IMR-90 (cell line): ENCODE measurements around the gene HOXB1. TPM values are rescaled to one million over a fixed set of nuclear protein-coding genes. Genes with fewer than 3 reads are reported as not detected.

ENCODE experiments used
- ATAC-seq: fragments of 200-7000 bp; cut with Tn5 transposase; 2 replicates; pipeline ENCODE4 v1.9.1; 2020; ENCODE audit warnings: low read depth, mild to moderate bottlenecking, moderate library complexity
- BruUV-seq: library from RNA; stranded (reverse); fragments of 400-500 nt; replicated peaks from 2 replicates; lab custom pipeline; 2021; lab: Mats Ljungman, UMichigan
- CTCF ChIA-PET: fragments of 300-600 bp; formaldehyde crosslinking; extraction: SDS; loops from one replicate; lab custom pipeline; 2021; ENCODE audit warnings: antibody characterized with exemption; lab: Yijun Ruan, JAX
- POLR2A ChIA-PET: fragments of 300-600 bp; sonication (Branson Sonifier 250); formaldehyde crosslinking; loops from one replicate; lab custom pipeline; 2022; ENCODE audit warnings: antibody characterized with exemption; ENCODE audit not compliant: unreplicated experiment; lab: Charles Lee
- DNase-seq: peaks from one replicate; pipeline ENCODE4 v3.0.0; 2013
- H2AFZ ChIP-seq: replicated peaks from 2 replicates; pipeline ENCODE3; 2013; ENCODE audit warnings: low read length, mild to moderate bottlenecking; ENCODE audit not compliant: poor library complexity
- H2AK5ac ChIP-seq: 2 replicates; pipeline ENCODE4 v1.6.1; 2013; ENCODE audit warnings: low read depth, low read length, inconsistent platforms
- H2AK9ac ChIP-seq: replicated peaks from 2 replicates; pipeline ENCODE3; 2013; ENCODE audit warnings: mild to moderate bottlenecking, low read depth, low read length, moderate library complexity; ENCODE audit not compliant: poor library complexity
- H2BK120ac ChIP-seq: 2 replicates; pipeline ENCODE4 v1.6.1; 2013; ENCODE audit warnings: low read depth, low read length, inconsistent platforms
- H2BK15ac ChIP-seq: 3 replicates; pipeline ENCODE4 v1.6.1; 2013; ENCODE audit warnings: low read depth, low read length, inconsistent platforms
- H2BK20ac ChIP-seq: 2 replicates; pipeline ENCODE4 v1.6.1; 2013; ENCODE audit warnings: low read depth, mild to moderate bottlenecking, inconsistent platforms, low read length, moderate library complexity
- H2BK5ac ChIP-seq: 2 replicates; pipeline ENCODE4 v1.6.1; 2013; ENCODE audit warnings: mild to moderate bottlenecking, low read depth, low read length, inconsistent platforms; ENCODE audit not compliant: poor library complexity, severe bottlenecking
- H3K14ac ChIP-seq: replicated peaks from 2 replicates; pipeline ENCODE4 v1.6.1; 2013; ENCODE audit warnings: low read depth, low read length, inconsistent platforms
- H3K18ac ChIP-seq: 2 replicates; pipeline ENCODE4 v1.6.1; 2013; ENCODE audit warnings: low read depth, low read length, control low read depth
- H3K23ac ChIP-seq: 2 replicates; pipeline ENCODE4 v1.6.1; 2013; ENCODE audit warnings: low read depth, low read length, inconsistent platforms
- H3K27ac ChIP-seq: 2 replicates; pipeline ENCODE4 v1.5.1; 2013; ENCODE audit warnings: mild to moderate bottlenecking, control low read depth, low read length; ENCODE audit not compliant: insufficient read depth
- H3K27me3 ChIP-seq: 2 replicates; pipeline ENCODE4 v1.6.1; 2013; ENCODE audit warnings: low read length; ENCODE audit not compliant: control insufficient read depth, insufficient read depth
- H3K36me3 ChIP-seq: 2 replicates; pipeline ENCODE4 v1.6.1; 2013; ENCODE audit warnings: low read length, mixed read lengths; ENCODE audit not compliant: control insufficient read depth, insufficient read depth
- H3K4ac ChIP-seq: 2 replicates; pipeline ENCODE4 v1.6.1; 2013; ENCODE audit warnings: low read depth, low read length, inconsistent platforms
- H3K4me1 ChIP-seq: 2 replicates; pipeline ENCODE4 v1.6.1; 2013; ENCODE audit warnings: low read length, mixed read lengths; ENCODE audit not compliant: control insufficient read depth, insufficient read depth
- H3K4me2 ChIP-seq: 2 replicates; pipeline ENCODE4 v1.6.1; 2013; ENCODE audit warnings: low read depth, mild to moderate bottlenecking, control low read depth, low read length, moderate library complexity
- H3K4me3 ChIP-seq: 2 replicates; pipeline ENCODE4 v1.5.1; 2013; ENCODE audit warnings: low read depth, mild to moderate bottlenecking, control low read depth, low read length, moderate library complexity; ENCODE audit not compliant: insufficient read depth
- H3K56ac ChIP-seq: 2 replicates; pipeline ENCODE4 v1.6.1; 2013; ENCODE audit warnings: low read length, inconsistent platforms; ENCODE audit not compliant: insufficient read depth; ENCODE audit errors: extremely low read depth
- H3K79me1 ChIP-seq, 2 experiments: 2 replicates each; pipeline ENCODE4 v1.6.1; 2013; ENCODE audit warnings: low read length in 2 of 2, inconsistent platforms in 1 of 2, low read depth in 1 of 2
- H3K9ac ChIP-seq: 2 replicates; pipeline ENCODE4 v1.6.1; 2013; ENCODE audit warnings: low read depth, low read length, control low read depth
- H3K9me1 ChIP-seq: 2 replicates; pipeline ENCODE4 v1.6.1; 2013; ENCODE audit warnings: low read length, inconsistent platforms; ENCODE audit not compliant: insufficient read depth
- H3K9me3 ChIP-seq: 2 replicates; pipeline ENCODE4 v1.6.1; 2013; ENCODE audit warnings: low read length; ENCODE audit not compliant: control insufficient read depth, insufficient read depth
- H4K20me1 ChIP-seq: 2 replicates; pipeline ENCODE4 v1.6.1; 2013; ENCODE audit warnings: low read length, inconsistent platforms; ENCODE audit not compliant: insufficient read depth
- H4K5ac ChIP-seq: 2 replicates; pipeline ENCODE4 v1.6.1; 2013; ENCODE audit warnings: mild to moderate bottlenecking, low read depth, low read length, control low read depth
- H4K8ac ChIP-seq, 2 experiments: 2 replicates each; pipeline ENCODE4 v1.6.1; 2013; ENCODE audit warnings: low read depth in 2 of 2, low read length in 2 of 2, control low read depth in 1 of 2, inconsistent platforms in 1 of 2
- H4K91ac ChIP-seq: 2 replicates; pipeline ENCODE4 v1.6.1; 2013; ENCODE audit warnings: low read depth, low read length, inconsistent platforms; ENCODE audit not compliant: insufficient read depth
- BHLHE40 ChIP-seq: fragments of 150-350 bp; IDR thresholded peaks from 2 replicates; pipeline ENCODE4 v1.6.1; 2016; ENCODE audit warnings: mild to moderate bottlenecking, low read depth, low read length
- CHD1 ChIP-seq: IDR thresholded peaks from 2 replicates; pipeline ENCODE4 v1.6.1; 2012; ENCODE audit warnings: low read depth, low read length, improper control_type of control experiment
- CTCF ChIP-seq: conservative IDR thresholded peaks from 2 replicates; pipeline ENCODE4 v1.5.1; 2012; ENCODE audit warnings: mild to moderate bottlenecking, low read depth, low read length, improper control_type of control experiment
- MAFK ChIP-seq: IDR thresholded peaks from 2 replicates; pipeline ENCODE4 v1.6.1; 2012; ENCODE audit warnings: low read depth, low read length, improper control_type of control experiment
- MAZ ChIP-seq: IDR thresholded peaks from 2 replicates; pipeline ENCODE4 v1.6.1; 2012; ENCODE audit warnings: low read depth, mild to moderate bottlenecking, low read length, improper control_type of control experiment, moderate library complexity, borderline replicate concordance
- MXI1 ChIP-seq: IDR thresholded peaks from 2 replicates; pipeline ENCODE4 v1.6.1; 2012; ENCODE audit warnings: low read depth, mild to moderate bottlenecking, low read length, moderate library complexity, borderline replicate concordance
- NFE2L2 ChIP-seq: fragments of 150-350 bp; IDR thresholded peaks from 2 replicates; pipeline ENCODE4 v1.6.1; 2016; ENCODE audit warnings: low read depth, mild to moderate bottlenecking, low read length
- POLR2A ChIP-seq: IDR thresholded peaks from 2 replicates; pipeline ENCODE4 v1.6.1; 2012; ENCODE audit warnings: mild to moderate bottlenecking, low read depth, low read length
- RAD21 ChIP-seq: IDR thresholded peaks from 2 replicates; pipeline ENCODE4 v1.6.1; 2012; ENCODE audit warnings: low read length, improper control_type of control experiment
- RCOR1 ChIP-seq: IDR thresholded peaks from 2 replicates; pipeline ENCODE4 v1.6.1; 2012; ENCODE audit warnings: mild to moderate bottlenecking, low read length, improper control_type of control experiment; ENCODE audit not compliant: insufficient replicate concordance
- RFX5 ChIP-seq: IDR thresholded peaks from 2 replicates; pipeline ENCODE4 v1.8.0; 2012; ENCODE audit warnings: low read depth, mild to moderate bottlenecking, low read length, moderate library complexity
- USF2 ChIP-seq: fragments of 150-350 bp; IDR thresholded peaks from 2 replicates; pipeline ENCODE4 v1.6.1; 2017; ENCODE audit warnings: mild to moderate bottlenecking, antibody characterized with exemption, low read length, low read depth
- WGBS, 2 experiments: methylation state at CpG; one replicate each; pipeline versions ENCODE4 v1.1.5 to v1.1.7; 2013; ENCODE audit warnings: missing lambda C conversion rate in 2 of 2; ENCODE audit not compliant: insufficient read length in 1 of 2; ENCODE audit errors: extremely low coverage in 2 of 2; 5-methylcytosine and 5-hydroxymethylcytosine counted together
- dilution Hi-C: fragments of 300-500 bp; cut with HindIII; formaldehyde crosslinking; loops from one replicate; pipeline ENCODE4 v1.14.3; 2018; ENCODE audit warnings: low sequenced_read_pairs; ENCODE audit not compliant: unreplicated experiment
- in situ Hi-C: fragments of 300-500 bp; cut with MboI; formaldehyde crosslinking; loops from 3 replicates; pipeline ENCODE4 v1.14.3; 2019; ENCODE audit warnings: low sequenced_read_pairs, inconsistent platforms, mixed read lengths
- intact Hi-C: fragments of 100-400 bp; cut with micrococcal nuclease; formaldehyde crosslinking; loops from 2 replicates; pipeline ENCODE4 v1.10.0; 2022
- polyA plus RNA-seq, 3 experiments: library from polyadenylated mRNA; depleted of rRNA; stranded (reverse); fragments of >200 nt; gene quantifications; 2 replicates each; pipeline ENCODE4 v1.2.3, GENCODE V29; 2012; ENCODE audit warnings: low replicate concordance in 1 of 3
- total RNA-seq: library from RNA; depleted of rRNA; stranded (reverse); fragments of >200 nt; gene quantifications from 2 replicates; pipeline ENCODE4 v1.2.3, GENCODE V29; 2012

HOXB1 gene
- total and polyA plus RNA-seq, 2 of the 4 experiments (the other 2 are of a cell fraction), result not detected

- Histone ChIP-seq H2BK120ac (peak overlapping the region; percentile 78), H3K27ac (peak overlapping the region; percentile 99), H3K14ac (peak overlapping the region; percentile 98), H3K79me1 (peaks cover 0 to 7% of the 10 kb centered on the region in 2 experiments; a peak in 1 of 4 replicates), H4K91ac (peak overlapping the region; percentile 95), H2AK9ac (peak overlapping the region; percentile 84), H2BK15ac (peak overlapping the region; percentile 75), H3K4ac (peak overlapping the region; percentile 97), H3K4me2 (peak overlapping the region; percentile 83), H3K27me3 (no peaks in the 10 kb centered on the region), H2BK20ac (peak overlapping the region; percentile 90), H3K56ac (peak overlapping the region; percentile 96), H2AFZ (peak overlapping the region; percentile 15), H3K9ac (peak overlapping the region; percentile 96), H2AK5ac (peak overlapping the region; percentile 82), H2BK5ac (peak overlapping the region; percentile 99), H4K20me1 (peaks cover 12% of the 10 kb centered on the region), H4K8ac (peak overlapping the region; percentile 77 to 97), H4K5ac (peak overlapping the region; percentile 79), H3K9me3 (no peaks in the 10 kb centered on the region), H3K23ac (peak overlapping the region; percentile 100), H3K9me1 (peaks cover 13% of the 10 kb centered on the region), H3K36me3 (peaks cover 56% of the 10 kb centered on the region), H3K18ac (peak overlapping the region; percentile 73), H3K4me1 (peaks cover 41% of the 10 kb centered on the region), H3K4me3 (peak overlapping the region; percentile 45)
- ATAC-seq, result no peak
- ChIA-PET POLR2A (interaction anchor here (0.9 to 1.3 kb wide), 3 partner anchors 12 to 19 kb away, joined by 3 to 6 read pairs (median 3); no protein-coding TSS in a partner anchor), CTCF (no interaction called here)
- dilution Hi-C loops (no loop called here), intact Hi-C loops (loop anchor here (2.0 kb wide), 1 partner anchor 22 kb away; the partner anchor contains the start of gene HOXB5), in situ Hi-C loops (no loop called here)
- TF ChIP-seq MAZ (no peak), RFX5 (no peak), MAFK (no peak), CTCF (no peak), CHD1 (no peak), RAD21 (no peak), USF2 (no peak), RCOR1 (no peak), MXI1 (no peak), POLR2A (no peak), NFE2L2 (no peak), BHLHE40 (no peak)
- 0% methylated on average over 12 of the region's 26 CpGs; no CpG with 5 or more reads in 1 of the 2 experiments for WGBS, 2 experiments
- peak; percentile 71 for DNase-seq
- no TSS peak for BruUV-seq
Observed at GRCh38 chr17:48571024-48571818, 40.4 kb upstream of the HOXB1 start.
